Lower leg skin (tissue), 4 donors: ENCODE results near the gene CDKN2D. TPM values are rescaled to one million over a fixed set of nuclear protein-coding genes. Genes with fewer than 3 reads are reported as not detected.
A peak's percentile ranks its signal among the peaks of the same experiment; 100 is the strongest.
"Not testable (repeated sequence)": the region's sequence is repeated elsewhere in the genome, so short reads cannot be mapped to it uniquely, and the experiment has no call there.

Source experiments
- DNase-seq, 2 donors: peaks; one replicate each; pipeline ENCODE4 v3.0.0-alpha.2; 2019; ENCODE audit warnings: low spot score in 2 of 2
- H3K4me3 ChIP-seq: fragments of 200-600 bp; sonication (generic); 2 replicates; pipeline ENCODE4 v1.5.1; 2017; ENCODE audit warnings: mild to moderate bottlenecking, low read depth; ENCODE audit not compliant: poor library complexity, severe bottlenecking
- CTCF ChIP-seq, 3 donors: fragments of 450-650 bp; IDR thresholded peaks; one replicate each; pipeline ENCODE4 v1.5.1; 2016; ENCODE audit warnings: antibody characterized with exemption in 3 of 3, mild to moderate bottlenecking in 3 of 3, moderate library complexity in 2 of 3
- POLR2A ChIP-seq, 2 donors: fragments of 450-650 bp; IDR thresholded peaks; one replicate each; pipeline ENCODE4 v1.6.1; 2016 to 2017; ENCODE audit warnings: antibody characterized with exemption in 2 of 2, mild to moderate bottlenecking in 1 of 2, moderate library complexity in 1 of 2
- WGBS, 2 donors: methylation state at CpG; one replicate each; pipeline ENCODE4 v1.1.5; 2018; 5-methylcytosine and 5-hydroxymethylcytosine counted together
- intact Hi-C: fragments of 100-400 bp; cut with DNase I; formaldehyde crosslinking; loops from one replicate; pipeline ENCODE4 v1.15.0; 2023; ENCODE audit warnings: low total_unique reads
- total RNA-seq, 4 donors: library from RNA; depleted of rRNA; stranded (reverse); fragments of >200 nt; gene quantifications; one replicate each; pipeline ENCODE4 v1.1.0, GENCODE V29; 2016

The CDKN2D gene
- total RNA-seq, 4 donors from 2014 or later: 11.4 to 14.8 (median 12.8) TPM

GRCh38 chr19:10574462-10574861 is 5.7 kb upstream of the CDKN2D start:
- no peak for DNase-seq
- intact Hi-C loops: no loop called here
- TF ChIP-seq CTCF (IDR thresholded peaks at IDR 0.05) (no peak), POLR2A (IDR thresholded peaks at IDR 0.05) (no peak)
- WGBS, 2 donors: 85 to 86% methylated on average over 8 of the region's 8 CpGs
- H3K4me3 ChIP-seq: no peak overlapping the region

- DNase-seq, H3K4me3 ChIP-seq, intact Hi-C loops: not testable (repeated sequence)
- WGBS, 2 donors: 82 to 87% methylated on average over 6 of the region's 6 CpGs
Observed at GRCh38 chr19:10573793-10574192, 5.0 kb upstream of the CDKN2D start.

GRCh38 chr19:10568062-10568825 is 535 bp downstream of the CDKN2D start:
- TF ChIP-seq CTCF (IDR thresholded peaks at IDR 0.05): no peak
- TF ChIP-seq POLR2A (IDR thresholded peaks at IDR 0.05): no peak
- peak overlapping the region; percentile 51 for H3K4me3 ChIP-seq
- 1% methylated on average over 10 to 35 of the region's 58 CpGs for WGBS, 2 donors
- no peak for DNase-seq
- intact Hi-C loops: no loop called here

GRCh38 chr19:10567656-10568055 is 1.1 kb downstream of the CDKN2D start:
- intact Hi-C loops: no loop called here

GRCh38 chr19:10566658-10567410 is 1.9 kb downstream of the CDKN2D start:
- 61 to 62% methylated on average over 18 to 19 of the region's 19 CpGs for WGBS, 2 donors
- no peak overlapping the region for H3K4me3 ChIP-seq
- DNase-seq: no peak
- intact Hi-C loops: no loop called here
- TF ChIP-seq POLR2A (IDR thresholded peaks at IDR 0.05) (no peak), CTCF (IDR thresholded peaks at IDR 0.05) (no peak)

More at GRCh38 chr19:10567656-10568055, 1.1 kb downstream of the CDKN2D start:
- TF ChIP-seq POLR2A (IDR thresholded peaks at IDR 0.05) (no peak), CTCF (IDR thresholded peaks at IDR 0.05) (no peak)
- H3K4me3 ChIP-seq: peak overlapping the region; percentile 51
- DNase-seq: no peak
- whole genome bisulfite sequencing, 2 donors: 36 to 39% methylated on average over 5 of the region's 5 CpGs

- no peak overlapping the region for H3K4me3 ChIP-seq
- 0 to 4% methylated on average over 4 of the region's 4 CpGs for WGBS, 2 donors
- TF ChIP-seq CTCF (IDR thresholded peaks at IDR 0.05) (no peak), POLR2A (IDR thresholded peaks at IDR 0.05) (no peak)
- intact Hi-C loops: no loop called here
- no peak for DNase-seq
Observed at GRCh38 chr19:10566408-10566657, 2.4 kb downstream of the CDKN2D start.
